Activated CD8-positive, alpha-beta memory T cell treated with anti-CD3 and anti-CD28 coated beads, Interleukin-2, amount 10 ng/mL, durations not matched to agents 7 days and 5 days (primary cell): Measurements from ENCODE around the gene STARD13. TPM values are rescaled to one million over a fixed set of nuclear protein-coding genes. Genes with fewer than 3 reads are reported as not detected.

Source experiments
- ATAC-seq: fragments of 150-1000 bp; cut with Tn5 transposase; one replicate; pipeline ENCODE4 v1.10.0; 2021; ENCODE audit warnings: moderate library complexity
- CTCF ChIA-PET: fragments of 350-600 bp; sonication (Branson Sonifier 250); formaldehyde crosslinking; loops from one replicate; lab custom pipeline; 2021; ENCODE audit warnings: antibody characterized with exemption; lab: Charles Lee
- DNase-seq: peaks from one replicate; pipeline ENCODE4 v3.0.0-alpha.2; 2020
- H3K27ac Mint-ChIP-seq: one replicate; pipeline ENCODE4 v1.8.0; 2021; ENCODE audit warnings: mild to moderate bottlenecking, mixed read lengths
- H3K27me3 Mint-ChIP-seq: one replicate; pipeline ENCODE4 v1.8.0; 2021; ENCODE audit warnings: mixed read lengths
- H3K36me3 Mint-ChIP-seq: one replicate; pipeline ENCODE4 v1.8.0; 2021; ENCODE audit warnings: mild to moderate bottlenecking, mixed read lengths
- H3K4me1 Mint-ChIP-seq: one replicate; pipeline ENCODE4 v1.8.0; 2021; ENCODE audit warnings: mixed read lengths
- H3K4me3 Mint-ChIP-seq: one replicate; pipeline ENCODE4 v1.8.0; 2021; ENCODE audit warnings: mild to moderate bottlenecking, moderate library complexity, mixed read lengths
- H3K9me3 Mint-ChIP-seq: one replicate; pipeline ENCODE4 v1.8.0; 2022; ENCODE audit warnings: low read depth, mixed read lengths
- total RNA-seq, 2 experiments: library from RNA; stranded (reverse); gene quantifications; one replicate each; pipeline ENCODE4 v1.2.3, GENCODE V29; 2021

The STARD13 gene
- total RNA-seq, 2 experiments from 2014 or later: 1.2 to 1.5 TPM

DNA sequence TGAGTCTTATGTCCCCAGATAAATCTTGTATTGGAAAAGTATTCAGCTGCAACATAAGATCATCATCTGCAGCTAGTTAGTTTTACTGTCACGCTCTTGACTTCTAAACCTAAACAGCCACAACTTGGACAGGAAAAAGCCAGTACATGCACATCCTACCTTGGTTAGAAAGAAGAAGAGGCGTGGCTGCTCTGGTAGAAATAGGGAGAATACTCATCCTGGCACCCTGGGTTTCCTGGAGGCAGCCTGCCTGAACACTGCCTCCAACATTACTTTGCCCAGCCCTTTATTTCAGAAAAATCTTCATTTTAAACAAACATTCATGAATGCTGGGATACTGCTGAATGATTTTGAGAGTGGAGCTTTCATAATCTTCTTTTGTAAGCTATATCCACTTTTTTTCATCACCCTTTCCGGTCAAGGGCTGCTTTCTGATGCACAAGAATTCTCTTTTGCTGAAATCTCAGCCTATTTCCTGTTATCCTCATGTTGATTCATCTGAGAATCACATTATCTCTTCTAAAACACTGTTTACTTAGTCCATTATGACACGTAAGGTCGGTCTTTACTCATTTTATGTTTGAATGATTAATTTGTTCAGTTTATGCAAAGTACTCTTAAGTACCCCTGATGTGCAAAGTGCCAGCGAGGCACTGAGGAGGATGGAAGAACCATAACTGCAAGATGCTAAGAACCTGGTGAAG lies 55.2 kb downstream of the STARD13 start:
- no peak overlapping the region for H3K27ac Mint-ChIP-seq
- CTCF ChIA-PET: no interaction called here

GRCh38 chr13:33229446-33230177 lies 55.9 kb downstream of the STARD13 start:
- DNase-seq (no peak), ATAC-seq (no peak)
- H3K27ac Mint-ChIP-seq: no peak overlapping the region
- peaks cover 3% of the 10 kb centered on the region for H3K4me1 Mint-ChIP-seq
- no peaks in the 10 kb centered on the region for H3K27me3 Mint-ChIP-seq
- no peaks in the 10 kb centered on the region for H3K36me3 Mint-ChIP-seq
- H3K4me3 Mint-ChIP-seq: no peak overlapping the region
- CTCF ChIA-PET: interaction anchor here (1.5 to 1.7 kb wide), 3 partner anchors 27 to 314 kb away, joined by 3 to 8 read pairs (median 3); no protein-coding TSS in a partner anchor
- peaks cover under 1% of the 10 kb centered on the region for H3K9me3 Mint-ChIP-seq

More for the DNA sequence above, 55.2 kb downstream of the STARD13 start:
- Mint-ChIP-seq H3K36me3 (no peaks in the 10 kb centered on the region), H3K4me3 (no peak overlapping the region), H3K27me3 (no peaks in the 10 kb centered on the region), H3K9me3 (no peaks in the 10 kb centered on the region), H3K4me1 (peaks cover 3% of the 10 kb centered on the region)
- no peak for DNase-seq
- ATAC-seq: no peak

GRCh38 chr13:33228648-33229445 lies 56.7 kb downstream of the STARD13 start:
- H3K27me3 Mint-ChIP-seq: no peaks in the 10 kb centered on the region
- no peak overlapping the region for H3K27ac Mint-ChIP-seq
- H3K4me1 Mint-ChIP-seq: peaks cover 3% of the 10 kb centered on the region
- no peaks in the 10 kb centered on the region for H3K36me3 Mint-ChIP-seq
- H3K9me3 Mint-ChIP-seq: peaks cover 6% of the 10 kb centered on the region
- no peak overlapping the region for H3K4me3 Mint-ChIP-seq
- no peak for DNase-seq
- CTCF ChIA-PET: interaction anchor here (0.6 to 3.1 kb wide), 6 partner anchors 15 to 494 kb away, joined by 3 to 21 read pairs (median 4); no protein-coding TSS in a partner anchor
- no peak for ATAC-seq

GRCh38 chr13:33227927-33228647 lies 57.5 kb downstream of the STARD13 start:
- H3K27me3 Mint-ChIP-seq: no peaks in the 10 kb centered on the region
- CTCF ChIA-PET: interaction anchor here (0.6 to 3.1 kb wide), 6 partner anchors 14 to 495 kb away, joined by 3 to 21 read pairs (median 4); no protein-coding TSS in a partner anchor

DNA sequence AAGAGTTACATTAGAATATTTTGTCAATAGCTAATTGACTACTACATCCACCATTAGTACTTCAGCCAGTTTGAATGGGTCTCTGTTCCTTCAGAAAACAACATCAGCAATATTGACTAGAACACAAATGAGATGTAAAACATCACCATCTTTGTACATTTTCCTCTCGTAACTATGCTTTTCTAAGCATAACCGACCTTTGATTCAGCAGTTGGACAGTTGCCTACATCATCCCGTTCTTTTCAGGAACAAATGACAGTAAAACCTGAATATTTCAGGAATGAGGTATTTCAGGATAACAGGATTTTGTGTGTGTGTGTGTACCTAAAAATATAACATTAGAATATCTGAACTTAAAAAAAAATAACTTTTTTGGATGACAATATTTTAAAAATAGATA lies 60.9 kb downstream of the STARD13 start:
- H3K4me1 Mint-ChIP-seq: peaks cover 3% of the 10 kb centered on the region
- no peaks in the 10 kb centered on the region for H3K36me3 Mint-ChIP-seq
- H3K9me3 Mint-ChIP-seq: peaks cover 6% of the 10 kb centered on the region
- CTCF ChIA-PET: interaction anchor here (2.0 kb wide), 1 partner anchor 318 kb away, joined by 7 read pairs; no protein-coding TSS in a partner anchor
- no peak overlapping the region for H3K4me3 Mint-ChIP-seq
- H3K27me3 Mint-ChIP-seq: no peaks in the 10 kb centered on the region
- H3K27ac Mint-ChIP-seq: no peak overlapping the region
- ATAC-seq (no peak), DNase-seq (no peak)

More at GRCh38 chr13:33227927-33228647, 57.5 kb downstream of the STARD13 start:
- H3K9me3 Mint-ChIP-seq: peaks cover 6% of the 10 kb centered on the region
- no peaks in the 10 kb centered on the region for H3K36me3 Mint-ChIP-seq
- DNase-seq (no peak), ATAC-seq (no peak)
- H3K4me3 Mint-ChIP-seq: no peak overlapping the region
- H3K4me1 Mint-ChIP-seq: peaks cover 3% of the 10 kb centered on the region
- H3K27ac Mint-ChIP-seq: no peak overlapping the region

GRCh38 chr13:33224191-33224590 lies 61.4 kb downstream of the STARD13 start:
- no peak for DNase-seq
- CTCF ChIA-PET: interaction anchor here (2.0 kb wide), 1 partner anchor 319 kb away, joined by 7 read pairs; no protein-coding TSS in a partner anchor
- Mint-ChIP-seq H3K27ac (no peak overlapping the region), H3K4me1 (peaks cover 3% of the 10 kb centered on the region), H3K27me3 (no peaks in the 10 kb centered on the region), H3K9me3 (peaks cover 6% of the 10 kb centered on the region), H3K4me3 (no peak overlapping the region), H3K36me3 (no peaks in the 10 kb centered on the region)
- ATAC-seq: no peak

GRCh38 chr13:33219926-33220325 lies 65.6 kb downstream of the STARD13 start:
- Mint-ChIP-seq H3K4me1 (no peaks in the 10 kb centered on the region), H3K27me3 (no peaks in the 10 kb centered on the region), H3K27ac (no peak overlapping the region), H3K4me3 (no peak overlapping the region), H3K9me3 (peaks cover 6% of the 10 kb centered on the region), H3K36me3 (no peaks in the 10 kb centered on the region)
- CTCF ChIA-PET: no interaction called here
- DNase-seq: no peak
- no peak for ATAC-seq

DNA sequence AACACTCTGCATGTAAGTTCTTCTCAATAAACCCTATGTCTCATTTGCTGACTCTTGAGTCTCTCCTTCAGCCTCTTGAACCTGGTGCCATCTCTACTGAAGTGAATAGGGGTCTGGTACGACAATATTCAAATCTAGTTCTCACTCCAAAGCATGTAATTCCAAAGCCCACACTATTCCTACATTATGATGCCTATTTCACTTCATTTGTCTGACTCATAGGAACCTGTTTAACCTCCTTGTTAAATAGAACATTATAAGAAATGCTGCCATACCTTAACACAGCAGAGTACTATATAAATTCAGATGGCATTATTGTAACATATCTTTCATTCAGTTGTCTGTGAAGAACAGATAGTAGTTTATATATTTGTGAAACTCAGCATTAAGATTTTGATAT lies 67.1 kb downstream of the STARD13 start:
- ATAC-seq (no peak), DNase-seq (no peak)
- H3K4me3 Mint-ChIP-seq: no peak overlapping the region
- H3K9me3 Mint-ChIP-seq: no peaks in the 10 kb centered on the region
- CTCF ChIA-PET: no interaction called here
- H3K27ac Mint-ChIP-seq: no peak overlapping the region
- H3K27me3 Mint-ChIP-seq: peaks cover 3% of the 10 kb centered on the region
- no peaks in the 10 kb centered on the region for H3K4me1 Mint-ChIP-seq
- H3K36me3 Mint-ChIP-seq: no peaks in the 10 kb centered on the region

DNA sequence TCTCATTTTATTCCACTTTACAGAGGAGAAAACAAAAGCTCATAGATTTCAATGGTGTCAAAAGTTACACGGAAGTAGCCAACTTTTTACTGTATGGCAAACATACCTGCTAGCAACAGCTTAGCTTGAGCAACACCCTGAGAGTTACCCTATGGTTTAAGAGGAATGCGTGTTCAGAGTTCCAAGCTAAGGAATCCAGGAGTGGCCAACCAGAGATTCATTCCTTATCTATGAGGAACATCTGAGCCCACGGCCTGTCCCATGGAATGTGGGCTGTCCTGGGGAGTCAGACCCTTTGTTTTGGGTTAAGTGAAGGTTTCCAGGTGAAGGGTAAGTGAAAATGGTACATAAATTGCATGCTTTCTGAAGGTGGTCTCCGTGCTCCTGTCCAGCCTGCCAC lies 67.5 kb downstream of the STARD13 start:
- CTCF ChIA-PET: no interaction called here
- Mint-ChIP-seq H3K9me3 (no peaks in the 10 kb centered on the region), H3K4me3 (no peak overlapping the region), H3K27ac (no peak overlapping the region), H3K4me1 (no peaks in the 10 kb centered on the region), H3K27me3 (peaks cover 6% of the 10 kb centered on the region), H3K36me3 (no peaks in the 10 kb centered on the region)
- DNase-seq (no peak), ATAC-seq (no peak)

GRCh38 chr13:33217256-33217655 lies 68.3 kb downstream of the STARD13 start:
- no peaks in the 10 kb centered on the region for H3K36me3 Mint-ChIP-seq
- H3K4me1 Mint-ChIP-seq: no peaks in the 10 kb centered on the region
- H3K27ac Mint-ChIP-seq: no peak overlapping the region
- H3K9me3 Mint-ChIP-seq: no peaks in the 10 kb centered on the region
- DNase-seq (no peak), ATAC-seq (no peak)
- H3K27me3 Mint-ChIP-seq: peaks cover 6% of the 10 kb centered on the region
- CTCF ChIA-PET: no interaction called here
- no peak overlapping the region for H3K4me3 Mint-ChIP-seq

DNA sequence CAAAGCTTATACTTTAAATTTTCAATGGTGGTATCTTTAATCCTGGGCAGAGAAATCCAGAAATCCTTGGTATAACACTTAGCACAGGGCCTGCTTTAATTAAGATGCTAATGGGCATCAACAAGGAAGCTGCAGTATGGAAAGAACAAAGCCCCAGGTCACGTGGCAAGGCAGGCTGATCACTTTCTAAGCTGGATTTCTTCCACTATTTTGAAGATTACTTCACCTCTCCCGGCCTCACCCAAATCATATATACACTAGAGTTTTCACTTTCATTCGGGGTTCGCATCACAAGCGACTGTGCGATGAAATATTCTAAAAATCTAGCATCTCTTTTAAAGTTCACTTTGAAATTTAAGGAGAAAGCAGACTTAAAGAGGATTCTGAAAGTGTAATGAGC lies 71.8 kb downstream of the STARD13 start:
- no peak for DNase-seq
- Mint-ChIP-seq H3K27ac (no peak overlapping the region), H3K36me3 (no peaks in the 10 kb centered on the region), H3K4me3 (no peak overlapping the region), H3K9me3 (no peaks in the 10 kb centered on the region), H3K27me3 (peaks cover 18% of the 10 kb centered on the region), H3K4me1 (no peaks in the 10 kb centered on the region)
- CTCF ChIA-PET: interaction anchor here (1.2 kb wide), 1 partner anchor 14 kb away, joined by 4 read pairs; no protein-coding TSS in a partner anchor
- ATAC-seq: no peak

GRCh38 chr13:33213024-33213768 lies 72.4 kb downstream of the STARD13 start:
- Mint-ChIP-seq H3K4me3 (no peak overlapping the region), H3K36me3 (no peaks in the 10 kb centered on the region)

More at GRCh38 chr13:33213024-33213768, 72.4 kb downstream of the STARD13 start:
- H3K9me3 Mint-ChIP-seq: no peaks in the 10 kb centered on the region
- DNase-seq (no peak), ATAC-seq (no peak)
- H3K27me3 Mint-ChIP-seq: peaks cover 18% of the 10 kb centered on the region
- no peak overlapping the region for H3K27ac Mint-ChIP-seq
- no peaks in the 10 kb centered on the region for H3K4me1 Mint-ChIP-seq
- CTCF ChIA-PET: no interaction called here
